GM21723 (cell line): Measurements from ENCODE around the gene ETV3.
"Not testable (repeated sequence)": the region's sequence is repeated elsewhere in the genome, so short reads cannot be mapped to it uniquely, and the experiment has no call there.

Source experiments
- ATAC-seq: cut with Tn5 transposase; IDR thresholded peaks from one replicate; pipeline ENCODE4 v1.9.1; 2021; ENCODE audit warnings: mild to moderate bottlenecking, moderate library complexity; ENCODE audit not compliant: unreplicated experiment

ETV3 gene

GRCh38 chr1:157138220-157139051 lies at the start of gene ETV3:
Gene ETV3 (minus strand): TSS chr1:157138395. CDS start chr1:157136352, 2,043 bp downstream.
- ATAC-seq = peak; percentile 91

GRCh38 chr1:157186281-157186992 lies 48.2 kb upstream of the ETV3 start:
- ATAC-seq = no peak

- ATAC-seq = no peak
Observed at GRCh38 chr1:157183870-157184269, 45.7 kb upstream of the ETV3 start.

GRCh38 chr1:157182371-157182770 lies 44.2 kb upstream of the ETV3 start:
- ATAC-seq = not testable (repeated sequence)

GRCh38 chr1:157181790-157182189 lies 43.6 kb upstream of the ETV3 start:
- peak; percentile 45 for ATAC-seq

- peak; percentile 39 for ATAC-seq
Observed at GRCh38 chr1:157181258-157181657, 43.1 kb upstream of the ETV3 start.

GRCh38 chr1:157178490-157178889 lies 40.3 kb upstream of the ETV3 start:
- ATAC-seq = no peak

GRCh38 chr1:157177733-157178394 lies 39.7 kb upstream of the ETV3 start:
- ATAC-seq = no peak

- ATAC-seq = peak; percentile 46
Observed at GRCh38 chr1:157176591-157177121, 38.5 kb upstream of the ETV3 start.

- no peak for ATAC-seq
Observed at GRCh38 chr1:157176016-157176415, 37.8 kb upstream of the ETV3 start.

- ATAC-seq = no peak
Observed at GRCh38 chr1:157173900-157174410, 35.8 kb upstream of the ETV3 start.

- not testable (repeated sequence) for ATAC-seq
Observed at GRCh38 chr1:157173241-157173640, 35.0 kb upstream of the ETV3 start.

GRCh38 chr1:157172591-157172990 lies 34.4 kb upstream of the ETV3 start:
- not testable (repeated sequence) for ATAC-seq

- ATAC-seq = not testable (repeated sequence)
Observed at GRCh38 chr1:157171903-157172503, 33.8 kb upstream of the ETV3 start.

GRCh38 chr1:157170677-157171515 lies 32.7 kb upstream of the ETV3 start:
- no peak for ATAC-seq

- ATAC-seq = no peak
Observed at GRCh38 chr1:157168015-157168414, 29.8 kb upstream of the ETV3 start.

- ATAC-seq = no peak
Observed at GRCh38 chr1:157167437-157167836, 29.2 kb upstream of the ETV3 start.

GRCh38 chr1:157166590-157166989 lies 28.4 kb upstream of the ETV3 start:
- no peak for ATAC-seq

GRCh38 chr1:157163273-157164127 lies 25.3 kb upstream of the ETV3 start:
- ATAC-seq = no peak
